GM19043 (cell line): ENCODE measurements around the gene OBSCN.

Experiments
- ATAC-seq: cut with Tn5 transposase; IDR thresholded peaks from one replicate; pipeline ENCODE4 v1.9.1; 2021; ENCODE audit warnings: low read depth; ENCODE audit not compliant: unreplicated experiment

OBSCN gene

GRCh38 chr1:228299211-228299610 lies 91.4 kb downstream of the OBSCN start:
- no peak for ATAC-seq

- no peak for ATAC-seq
Measured at GRCh38 chr1:228299901-228300300, 92.1 kb downstream of the OBSCN start.

- no peak for ATAC-seq
Measured at GRCh38 chr1:228302086-228302485, 94.2 kb downstream of the OBSCN start.

GRCh38 chr1:228303596-228303995 lies 95.8 kb downstream of the OBSCN start:
- ATAC-seq: no peak

GRCh38 chr1:228304225-228304624 lies 96.4 kb downstream of the OBSCN start:
- ATAC-seq: no peak

GRCh38 chr1:228304766-228305395 lies 97.0 kb downstream of the OBSCN start:
- no peak for ATAC-seq

- ATAC-seq: no peak
Measured at GRCh38 chr1:228305721-228306152, 97.9 kb downstream of the OBSCN start.

- ATAC-seq: no peak
Measured at GRCh38 chr1:228306275-228307217, 98.7 kb downstream of the OBSCN start.

- ATAC-seq: no peak
Measured at GRCh38 chr1:228307218-228308023, 99.6 kb downstream of the OBSCN start.

GRCh38 chr1:228308085-228308601 lies 100.3 kb downstream of the OBSCN start:
- no peak for ATAC-seq

- ATAC-seq: no peak
Measured at GRCh38 chr1:228308628-228309325, 100.9 kb downstream of the OBSCN start.

- no peak for ATAC-seq
Measured at GRCh38 chr1:228309326-228310067, 101.7 kb downstream of the OBSCN start.

- no peak for ATAC-seq
Measured at GRCh38 chr1:228310162-228310792, 102.4 kb downstream of the OBSCN start.

GRCh38 chr1:228311091-228311490 lies 103.2 kb downstream of the OBSCN start:
- ATAC-seq: no peak

- no peak for ATAC-seq
Measured at GRCh38 chr1:228312136-228312764, 104.4 kb downstream of the OBSCN start.

- no peak for ATAC-seq
Measured at GRCh38 chr1:228313536-228314277, 105.9 kb downstream of the OBSCN start.

- no peak for ATAC-seq
Measured at GRCh38 chr1:228314315-228314657, 106.4 kb downstream of the OBSCN start.
